Measurements from ENCODE around the gene AP3S1.

AP3S1 gene

DNA sequence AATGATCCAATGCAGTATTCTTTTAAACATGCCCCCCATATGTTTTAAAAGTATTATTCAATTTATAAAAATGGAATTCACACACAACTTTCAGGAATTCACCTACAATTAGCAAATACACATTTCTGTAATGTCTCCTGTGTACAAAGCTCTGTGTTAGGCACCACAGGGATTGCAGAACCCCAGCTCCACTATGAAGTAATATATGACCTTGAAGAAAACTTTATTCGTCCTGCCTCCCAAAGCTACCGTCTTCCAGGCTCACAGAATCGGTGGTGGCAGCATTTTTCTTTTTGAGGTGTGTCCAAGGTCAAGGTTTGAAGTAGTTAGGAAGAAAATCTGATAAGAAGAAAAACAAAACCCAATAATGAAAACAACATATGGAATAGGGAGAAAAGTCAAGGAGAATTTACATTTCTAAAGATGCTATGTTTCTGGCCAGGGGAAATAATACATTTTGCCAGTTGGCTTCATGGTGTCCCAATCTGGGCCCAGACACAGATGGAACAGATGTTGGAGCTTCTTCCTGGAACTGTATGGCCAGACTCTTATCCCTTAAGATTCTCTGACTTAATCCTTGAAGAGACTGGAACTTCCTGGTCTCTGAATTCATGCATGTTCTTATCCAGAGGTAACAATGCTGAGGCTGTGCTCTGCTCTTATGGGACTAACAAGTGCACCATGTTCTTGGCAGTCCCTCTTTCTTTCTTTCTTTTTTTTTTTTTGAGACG is 98.5 kb downstream of the AP3S1 start:
- Histone ChIP-seq H3K9me3 (ENCODE audit: low read length) (no peaks in the 10 kb centered on the region), H3K36me3 (ENCODE audit: insufficient read depth, low read length) (no peaks in the 10 kb centered on the region), H3K27me3 (ENCODE audit: insufficient read depth, low read length) (no peaks in the 10 kb centered on the region), H3K4me1 (ENCODE audit: insufficient read depth, low read length) (peaks cover 9% of the 10 kb centered on the region), H2AFZ (ENCODE audit: low read depth, low read length) (no peak overlapping the region), H3K4me3 (ENCODE audit: low read length) (no peak overlapping the region)

DNA sequence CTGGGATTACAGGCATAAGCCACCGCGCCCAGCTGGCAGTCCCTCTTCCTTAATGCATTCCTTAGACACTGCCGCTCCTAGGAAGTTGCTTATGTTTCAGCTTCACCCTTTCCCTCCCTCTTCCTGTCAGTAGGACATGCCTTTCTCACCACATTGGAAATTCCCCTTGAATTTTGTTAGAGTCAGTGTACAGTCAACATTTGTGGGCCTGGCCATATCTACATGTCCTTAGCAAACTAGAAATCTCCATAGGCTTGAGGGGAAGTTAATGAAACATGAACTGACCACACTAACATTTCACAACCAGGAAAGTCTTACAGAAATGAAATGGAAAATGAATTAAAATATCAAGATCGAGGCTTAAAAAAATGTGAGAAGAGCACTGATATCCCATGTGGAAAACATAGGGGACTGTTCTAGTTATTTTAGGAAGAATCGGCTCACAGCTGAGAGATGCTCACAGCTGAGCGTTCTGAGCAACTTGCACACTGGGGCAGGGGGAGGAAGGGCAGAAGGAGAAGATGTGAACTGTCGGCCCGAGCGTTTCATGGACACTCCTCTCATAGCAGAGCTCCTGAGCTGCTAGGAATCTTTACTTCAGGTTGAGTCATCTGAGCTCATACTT is 99.4 kb downstream of the AP3S1 start:
- no peaks in the 10 kb centered on the region for H3K36me3 ChIP-seq (ENCODE audit: insufficient read depth, low read length)
- H3K27me3 ChIP-seq (ENCODE audit: insufficient read depth, low read length) = no peaks in the 10 kb centered on the region
- no peak overlapping the region for H3K4me3 ChIP-seq (ENCODE audit: low read length)
- H2AFZ ChIP-seq (ENCODE audit: low read depth, low read length) = no peak overlapping the region
- no peaks in the 10 kb centered on the region for H3K9me3 ChIP-seq (ENCODE audit: low read length)
- H3K4me1 ChIP-seq (ENCODE audit: insufficient read depth, low read length) = peaks cover 9% of the 10 kb centered on the region

- Histone ChIP-seq H2AFZ (ENCODE audit: low read depth, low read length) (no peak overlapping the region), H3K4me3 (ENCODE audit: low read length) (no peak overlapping the region), H3K9me3 (ENCODE audit: low read length) (no peaks in the 10 kb centered on the region), H3K36me3 (ENCODE audit: insufficient read depth, low read length) (no peaks in the 10 kb centered on the region), H3K4me1 (ENCODE audit: insufficient read depth, low read length) (no peaks in the 10 kb centered on the region), H3K27me3 (ENCODE audit: insufficient read depth, low read length) (no peaks in the 10 kb centered on the region)
These were observed 102.8 kb downstream of the AP3S1 start for GRCh38 chr5:115944501-115944900.

DNA sequence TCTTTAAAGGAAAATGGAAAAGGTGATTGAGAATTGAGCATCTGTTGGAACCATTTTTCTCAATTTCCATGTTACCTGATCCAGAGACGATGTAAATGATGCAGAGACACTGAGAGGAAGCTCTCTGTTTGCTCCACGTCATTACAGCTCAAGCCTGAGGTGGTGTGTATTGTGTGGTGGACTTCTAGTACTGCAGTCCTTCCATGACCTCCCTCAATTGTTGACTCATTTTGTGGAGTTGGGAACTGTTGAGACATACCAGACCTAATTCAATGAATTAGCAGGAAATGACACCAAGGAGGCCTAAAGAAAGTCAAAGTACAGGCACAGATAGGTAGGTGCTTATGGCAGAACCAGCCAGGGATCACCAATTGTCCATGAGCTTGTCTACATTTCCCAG is 104.9 kb downstream of the AP3S1 start:
- Histone ChIP-seq H3K27me3 (ENCODE audit: insufficient read depth, low read length) (no peaks in the 10 kb centered on the region), H3K4me1 (ENCODE audit: insufficient read depth, low read length) (no peaks in the 10 kb centered on the region), H3K36me3 (ENCODE audit: insufficient read depth, low read length) (no peaks in the 10 kb centered on the region)

DNA sequence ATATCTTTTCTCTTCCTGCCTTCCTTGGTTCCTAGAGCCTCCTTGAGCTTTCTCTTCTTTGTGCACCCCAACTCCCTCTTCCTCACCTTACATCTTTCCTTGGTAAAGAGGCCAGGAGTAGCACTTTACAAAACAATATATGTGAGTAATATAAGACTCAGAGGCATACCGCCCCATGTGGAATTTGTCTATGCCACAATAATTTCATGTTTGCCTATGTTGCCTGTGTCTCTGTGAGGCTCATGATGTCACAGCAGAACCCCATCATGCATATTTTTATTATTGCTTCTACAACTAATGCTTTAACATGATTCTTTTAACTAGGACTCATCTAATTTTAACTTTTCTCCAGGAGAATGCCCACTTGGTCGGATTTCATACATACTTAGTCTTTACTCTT is 105.5 kb downstream of the AP3S1 start:
- no peaks in the 10 kb centered on the region for H3K36me3 ChIP-seq (ENCODE audit: insufficient read depth, low read length)
- H3K9me3 ChIP-seq (ENCODE audit: low read length) = no peaks in the 10 kb centered on the region
- no peaks in the 10 kb centered on the region for H3K4me1 ChIP-seq (ENCODE audit: insufficient read depth, low read length)
- H3K27me3 ChIP-seq (ENCODE audit: insufficient read depth, low read length) = no peaks in the 10 kb centered on the region
- H2AFZ ChIP-seq (ENCODE audit: low read depth, low read length) = no peak overlapping the region
- no peak overlapping the region for H3K4me3 ChIP-seq (ENCODE audit: low read length)

More for the DNA sequence above, 104.9 kb downstream of the AP3S1 start:
- no peaks in the 10 kb centered on the region for H3K9me3 ChIP-seq (ENCODE audit: low read length)
- no peak overlapping the region for H3K4me3 ChIP-seq (ENCODE audit: low read length)
- no peak overlapping the region for H2AFZ ChIP-seq (ENCODE audit: low read depth, low read length)

- H2AFZ ChIP-seq (ENCODE audit: low read depth, low read length) = no peak overlapping the region
- no peaks in the 10 kb centered on the region for H3K9me3 ChIP-seq (ENCODE audit: low read length)
- H3K27me3 ChIP-seq (ENCODE audit: insufficient read depth, low read length) = no peaks in the 10 kb centered on the region
- H3K4me3 ChIP-seq (ENCODE audit: low read length) = no peak overlapping the region
- H3K4me1 ChIP-seq (ENCODE audit: insufficient read depth, low read length) = no peaks in the 10 kb centered on the region
- no peaks in the 10 kb centered on the region for H3K36me3 ChIP-seq (ENCODE audit: insufficient read depth, low read length)
These were observed 106.4 kb downstream of the AP3S1 start for GRCh38 chr5:115948091-115948534.

- Histone ChIP-seq H3K36me3 (ENCODE audit: insufficient read depth, low read length) (no peaks in the 10 kb centered on the region), H2AFZ (ENCODE audit: low read depth, low read length) (no peak overlapping the region), H3K4me1 (ENCODE audit: insufficient read depth, low read length) (no peaks in the 10 kb centered on the region)
These were observed 107.4 kb downstream of the AP3S1 start for GRCh38 chr5:115949096-115949495.

GRCh38 chr5:115952588-115952987 is 110.9 kb downstream of the AP3S1 start:
- no peak overlapping the region for H2AFZ ChIP-seq (ENCODE audit: low read depth, low read length)
- no peaks in the 10 kb centered on the region for H3K36me3 ChIP-seq (ENCODE audit: insufficient read depth, low read length)
- H3K4me3 ChIP-seq (ENCODE audit: low read length) = no peak overlapping the region
- H3K9me3 ChIP-seq (ENCODE audit: low read length) = no peaks in the 10 kb centered on the region
- no peaks in the 10 kb centered on the region for H3K4me1 ChIP-seq (ENCODE audit: insufficient read depth, low read length)
- H3K27me3 ChIP-seq (ENCODE audit: insufficient read depth, low read length) = no peaks in the 10 kb centered on the region

More at GRCh38 chr5:115949096-115949495, 107.4 kb downstream of the AP3S1 start:
- Histone ChIP-seq H3K27me3 (ENCODE audit: insufficient read depth, low read length) (no peaks in the 10 kb centered on the region), H3K9me3 (ENCODE audit: low read length) (no peaks in the 10 kb centered on the region), H3K4me3 (ENCODE audit: low read length) (no peak overlapping the region)

DNA sequence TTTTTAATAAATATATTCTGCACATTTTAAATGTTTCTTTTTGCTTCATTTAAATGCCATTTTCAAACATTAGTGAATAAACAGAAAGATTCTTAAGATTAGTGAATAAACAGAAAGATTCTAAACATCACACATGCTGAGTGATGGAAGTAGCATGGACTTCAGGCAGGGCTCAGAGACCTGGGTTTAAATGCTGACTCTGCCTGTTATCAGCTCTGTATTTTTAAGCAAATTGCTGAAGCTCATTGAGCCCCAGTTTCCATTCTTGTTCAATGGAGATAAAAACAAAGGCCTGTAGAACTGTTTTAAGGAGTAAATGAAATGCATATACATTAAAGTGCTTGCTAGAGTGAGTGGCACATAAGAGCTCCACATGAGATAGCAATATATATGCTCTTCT is 112.4 kb downstream of the AP3S1 start:
- Histone ChIP-seq H3K9me3 (ENCODE audit: low read length) (no peaks in the 10 kb centered on the region), H3K4me1 (ENCODE audit: insufficient read depth, low read length) (no peaks in the 10 kb centered on the region), H3K36me3 (ENCODE audit: insufficient read depth, low read length) (no peaks in the 10 kb centered on the region), H3K4me3 (ENCODE audit: low read length) (no peak overlapping the region), H2AFZ (ENCODE audit: low read depth, low read length) (no peak overlapping the region), H3K27me3 (ENCODE audit: insufficient read depth, low read length) (no peaks in the 10 kb centered on the region)

GRCh38 chr5:115956957-115957356 is 115.2 kb downstream of the AP3S1 start:
- Histone ChIP-seq H3K4me3 (ENCODE audit: low read length) (no peak overlapping the region), H3K4me1 (ENCODE audit: insufficient read depth, low read length) (no peaks in the 10 kb centered on the region), H3K27me3 (ENCODE audit: insufficient read depth, low read length) (no peaks in the 10 kb centered on the region), H2AFZ (ENCODE audit: low read depth, low read length) (no peak overlapping the region), H3K36me3 (ENCODE audit: insufficient read depth, low read length) (no peaks in the 10 kb centered on the region), H3K9me3 (ENCODE audit: low read length) (no peaks in the 10 kb centered on the region)

DNA sequence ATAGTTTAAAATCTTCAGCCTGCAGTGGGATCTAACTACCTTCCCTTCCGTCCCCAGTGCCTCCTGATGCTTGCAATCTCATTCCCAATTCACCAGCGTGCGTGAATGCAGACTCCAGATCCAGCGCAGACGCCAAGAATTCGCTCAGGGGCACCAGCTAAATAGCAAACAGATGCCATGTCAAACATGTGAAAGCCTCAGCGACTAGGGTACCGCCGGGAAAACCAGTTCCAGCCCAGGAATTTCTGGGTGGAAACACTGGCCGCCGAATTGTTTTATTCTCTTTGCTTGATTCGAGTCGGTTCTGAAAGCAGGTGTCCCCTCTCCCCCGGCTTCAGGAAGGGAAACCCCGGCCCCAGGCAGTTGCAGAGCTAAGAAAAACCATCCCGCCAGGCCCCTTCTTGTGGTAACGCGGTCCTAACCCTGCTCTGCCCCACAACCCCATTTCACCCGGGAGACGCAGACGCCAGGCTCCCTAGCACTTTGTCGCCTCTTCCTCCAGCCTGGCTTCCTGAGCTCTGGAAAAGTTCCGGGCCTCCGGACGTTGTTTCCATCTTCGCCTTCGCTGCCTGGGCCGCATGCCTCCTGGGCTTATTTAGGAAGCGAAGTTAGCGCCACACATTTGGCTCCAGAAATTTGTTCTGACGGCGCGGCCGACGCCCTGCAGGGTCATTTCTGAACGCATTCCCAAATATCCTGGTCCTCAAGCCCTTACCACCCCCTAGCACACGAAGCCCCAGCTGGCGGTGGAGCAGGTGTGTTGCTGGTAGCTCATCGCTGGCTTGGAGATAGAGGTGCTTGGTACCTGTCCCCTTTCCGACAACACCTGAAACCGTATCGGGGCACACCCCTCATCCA is 119.9 kb downstream of the AP3S1 start:
- no peaks in the 10 kb centered on the region for H3K9me3 ChIP-seq (ENCODE audit: low read length)
- H3K4me3 ChIP-seq (ENCODE audit: low read length) = no peak overlapping the region
- no peaks in the 10 kb centered on the region for H3K4me1 ChIP-seq (ENCODE audit: insufficient read depth, low read length)
- H3K36me3 ChIP-seq (ENCODE audit: insufficient read depth, low read length) = no peaks in the 10 kb centered on the region
- no peaks in the 10 kb centered on the region for H3K27me3 ChIP-seq (ENCODE audit: insufficient read depth, low read length)
- H2AFZ ChIP-seq (ENCODE audit: low read depth, low read length) = no peak overlapping the region

GRCh38 chr5:115962239-115962564 is 120.5 kb downstream of the AP3S1 start, which contains the start of gene LVRN:
Gene LVRN, plus strand, starts transcription at chr5:115962475. Its CDS starts 143 bp downstream, at chr5:115962618.
- Histone ChIP-seq H3K27me3 (ENCODE audit: insufficient read depth, low read length) (no peaks in the 10 kb centered on the region), H2AFZ (ENCODE audit: low read depth, low read length) (no peak within 1 kb of the TSS), H3K36me3 (ENCODE audit: insufficient read depth, low read length) (no peaks in the 10 kb centered on the region), H3K9me3 (ENCODE audit: low read length) (no peaks in the 10 kb centered on the region), H3K4me1 (ENCODE audit: insufficient read depth, low read length) (no peaks in the 10 kb centered on the region), H3K4me3 (ENCODE audit: low read length) (no peak within 1 kb of the TSS)

Data from neuron (in vitro differentiated cells).